Muscle layer of duodenum (tissue), 2 donors: ENCODE measurements around the gene SLC26A6.

Experiments
- H3K27ac ChIP-seq: one replicate; pipeline ENCODE4 v1.7.0; 2013; ENCODE audit warnings: mild to moderate bottlenecking, low read length
- H3K27me3 ChIP-seq: one replicate; pipeline ENCODE4 v1.7.0; 2013; ENCODE audit warnings: low read depth, mild to moderate bottlenecking, control low read depth, low read length
- H3K36me3 ChIP-seq, 2 donors: one replicate each; pipeline ENCODE4 v1.7.0; 2013; ENCODE audit warnings: low read length in 2 of 2, control low read depth in 1 of 2, mild to moderate bottlenecking in 1 of 2; ENCODE audit not compliant: insufficient read depth in 2 of 2, control insufficient read depth in 1 of 2
- H3K4me1 ChIP-seq, 2 donors: one replicate each; pipeline ENCODE4 v1.7.0; 2013; ENCODE audit warnings: low read length in 2 of 2, mild to moderate bottlenecking in 2 of 2, control low read depth in 1 of 2, moderate library complexity in 1 of 2; ENCODE audit not compliant: insufficient read depth in 2 of 2, control insufficient read depth in 1 of 2
- H3K4me3 ChIP-seq, 2 donors: one replicate each; pipeline ENCODE4 v1.7.0; 2013; ENCODE audit warnings: low read length in 2 of 2, low read depth in 1 of 2, mild to moderate bottlenecking in 1 of 2
- H3K9me3 ChIP-seq, 2 donors: one replicate each; pipeline ENCODE4 v1.7.0; 2013; ENCODE audit warnings: low read length in 2 of 2, control low read depth in 1 of 2, mild to moderate bottlenecking in 1 of 2; ENCODE audit not compliant: control insufficient read depth in 1 of 2
- donor health status: healthy.

The SLC26A6 gene

GRCh38 chr3:48607519-48607918 lies 27.7 kb downstream of the SLC26A6 start:
- Histone ChIP-seq H3K4me3 (no peak overlapping the region), H3K27me3 (no peaks in the 10 kb centered on the region), H3K27ac (no peak overlapping the region), H3K9me3 (no peaks in the 10 kb centered on the region), H3K36me3 (peaks cover 35 to 40% of the 10 kb centered on the region in 2 donors), H3K4me1 (peaks cover 7 to 15% of the 10 kb centered on the region in 2 donors)

GRCh38 chr3:48601622-48601994 lies 33.7 kb downstream of the SLC26A6 start:
- no peak overlapping the region for H3K27ac ChIP-seq
- H3K36me3 ChIP-seq: peaks cover 77 to 90% of the 10 kb centered on the region in 2 donors
- peaks cover 9 to 28% of the 10 kb centered on the region in 2 donors for H3K4me1 ChIP-seq
- H3K9me3 ChIP-seq: no peaks in the 10 kb centered on the region
- no peaks in the 10 kb centered on the region for H3K27me3 ChIP-seq
- no peak overlapping the region for H3K4me3 ChIP-seq

GRCh38 chr3:48600711-48601621 lies 34.3 kb downstream of the SLC26A6 start:
- Histone ChIP-seq H3K4me1 (peaks cover 9 to 28% of the 10 kb centered on the region in 2 donors), H3K36me3 (peaks cover 76 to 85% of the 10 kb centered on the region in 2 donors), H3K27me3 (no peaks in the 10 kb centered on the region), H3K4me3 (no peak overlapping the region), H3K27ac (no peak overlapping the region), H3K9me3 (no peaks in the 10 kb centered on the region)

- Histone ChIP-seq H3K27ac (peak overlapping the region; percentile 88), H3K36me3 (peaks cover 63 to 72% of the 10 kb centered on the region in 2 donors), H3K4me3 (no peak overlapping the region), H3K9me3 (no peaks in the 10 kb centered on the region), H3K4me1 (peaks cover 13 to 39% of the 10 kb centered on the region in 2 donors), H3K27me3 (no peaks in the 10 kb centered on the region)
Measured at GRCh38 chr3:48599509-48600285, 35.6 kb downstream of the SLC26A6 start.

- H3K27me3 ChIP-seq: peaks cover 4% of the 10 kb centered on the region
- peaks cover 57 to 66% of the 10 kb centered on the region in 2 donors for H3K36me3 ChIP-seq
- peaks cover 13 to 44% of the 10 kb centered on the region in 2 donors for H3K4me1 ChIP-seq
- no peak overlapping the region for H3K4me3 ChIP-seq
- H3K27ac ChIP-seq: peak overlapping the region; percentile 88
- no peaks in the 10 kb centered on the region for H3K9me3 ChIP-seq
Measured at GRCh38 chr3:48599077-48599501, 36.2 kb downstream of the SLC26A6 start.

- H3K4me1 ChIP-seq: peaks cover 13 to 44% of the 10 kb centered on the region in 2 donors
Measured at GRCh38 chr3:48598323-48599076, 36.8 kb downstream of the SLC26A6 start.

GRCh38 chr3:48597408-48597800 lies 37.9 kb downstream of the SLC26A6 start:
- H3K4me1 ChIP-seq: peaks cover 13 to 44% of the 10 kb centered on the region in 2 donors
- peaks cover 42 to 49% of the 10 kb centered on the region in 2 donors for H3K36me3 ChIP-seq
- H3K9me3 ChIP-seq: no peaks in the 10 kb centered on the region
- no peak overlapping the region for H3K4me3 ChIP-seq
- peaks cover 4% of the 10 kb centered on the region for H3K27me3 ChIP-seq
- H3K27ac ChIP-seq: peak overlapping the region; percentile 88

More at GRCh38 chr3:48598323-48599076, 36.8 kb downstream of the SLC26A6 start:
- Histone ChIP-seq H3K27ac (peak overlapping the region; percentile 88), H3K4me3 (no peak overlapping the region), H3K27me3 (peaks cover 4% of the 10 kb centered on the region), H3K36me3 (peaks cover 51 to 60% of the 10 kb centered on the region in 2 donors), H3K9me3 (no peaks in the 10 kb centered on the region)

GRCh38 chr3:48596676-48597407 lies 38.4 kb downstream of the SLC26A6 start:
- peak overlapping the region; percentile 88 for H3K27ac ChIP-seq
- no peaks in the 10 kb centered on the region for H3K9me3 ChIP-seq
- peaks cover 13 to 44% of the 10 kb centered on the region in 2 donors for H3K4me1 ChIP-seq
- peaks cover 4% of the 10 kb centered on the region for H3K27me3 ChIP-seq
- H3K4me3 ChIP-seq: no peak overlapping the region
- peaks cover 42 to 43% of the 10 kb centered on the region in 2 donors for H3K36me3 ChIP-seq

- Histone ChIP-seq H3K9me3 (no peaks in the 10 kb centered on the region), H3K4me3 (no peak overlapping the region), H3K27ac (peak overlapping the region; percentile 16), H3K4me1 (peaks cover 13 to 44% of the 10 kb centered on the region in 2 donors), H3K27me3 (peaks cover 4% of the 10 kb centered on the region), H3K36me3 (peaks cover 36% of the 10 kb centered on the region in 2 donors)
Measured at GRCh38 chr3:48596157-48596556, 39.1 kb downstream of the SLC26A6 start.

- Histone ChIP-seq H3K9me3 (no peaks in the 10 kb centered on the region), H3K27me3 (peaks cover 4% of the 10 kb centered on the region), H3K4me1 (peaks cover 13 to 44% of the 10 kb centered on the region in 2 donors), H3K27ac (peak overlapping the region; percentile 16), H3K36me3 (peaks cover 30 to 31% of the 10 kb centered on the region in 2 donors), H3K4me3 (peak overlapping the region in 1 of 2 donors; percentile 53)
Measured at GRCh38 chr3:48595526-48596121, 39.6 kb downstream of the SLC26A6 start.
